Glutamatergic neuron (in vitro differentiated cells): ENCODE results near the gene ST6GALNAC3. TPM values are rescaled to one million over a fixed set of nuclear protein-coding genes. Genes with fewer than 3 reads are reported as not detected.

Experiments used
- DNase-seq: peaks from one replicate; pipeline ENCODE4 v3.0.0; 2022
- H3K27ac Mint-ChIP-seq: one replicate; pipeline ENCODE4 v1.8.0; 2020; ENCODE audit warnings: mild to moderate bottlenecking, mixed read lengths, inconsistent platforms; ENCODE audit not compliant: unreplicated experiment
- H3K27me3 Mint-ChIP-seq: one replicate; pipeline ENCODE4 v1.8.0; 2020; ENCODE audit warnings: mild to moderate bottlenecking, moderate library complexity, mixed read lengths, inconsistent platforms; ENCODE audit not compliant: unreplicated experiment
- H3K36me3 Mint-ChIP-seq: one replicate; pipeline ENCODE4 v1.8.0; 2020; ENCODE audit warnings: mild to moderate bottlenecking, mixed read lengths, inconsistent platforms; ENCODE audit not compliant: unreplicated experiment
- H3K4me1 Mint-ChIP-seq: one replicate; pipeline ENCODE4 v1.8.0; 2020; ENCODE audit warnings: mild to moderate bottlenecking, low read depth, mixed read lengths, inconsistent platforms; ENCODE audit not compliant: unreplicated experiment
- H3K4me3 Mint-ChIP-seq: one replicate; pipeline ENCODE4 v1.8.0; 2020; ENCODE audit warnings: mild to moderate bottlenecking, mixed read lengths, inconsistent platforms; ENCODE audit not compliant: unreplicated experiment
- H3K9me3 Mint-ChIP-seq: one replicate; pipeline ENCODE4 v1.8.0; 2020; ENCODE audit warnings: mild to moderate bottlenecking, moderate library complexity, mixed read lengths, inconsistent platforms; ENCODE audit not compliant: unreplicated experiment
- total RNA-seq: library from RNA; stranded (reverse); fragmentation: NEBNext Ultra II Directional; extraction: Animal tissue kit (Norgen Biotek cat#: 25700); gene quantifications from one replicate; pipeline ENCODE4 v1.2.1, GENCODE V29; 2021; ENCODE audit not compliant: unreplicated experiment
- TF ChIP-seq, protein P1 (sequence below): fragments of 200-600 bp; sonication (generic); IDR thresholded peaks from one replicate; pipeline ENCODE4 v1.5.0; 2021; ENCODE audit not compliant: partially characterized antibody, unreplicated experiment

Gene ST6GALNAC3
- total RNA-seq, 1 donor from 2014 or later, result 6.5 TPM

DNA sequence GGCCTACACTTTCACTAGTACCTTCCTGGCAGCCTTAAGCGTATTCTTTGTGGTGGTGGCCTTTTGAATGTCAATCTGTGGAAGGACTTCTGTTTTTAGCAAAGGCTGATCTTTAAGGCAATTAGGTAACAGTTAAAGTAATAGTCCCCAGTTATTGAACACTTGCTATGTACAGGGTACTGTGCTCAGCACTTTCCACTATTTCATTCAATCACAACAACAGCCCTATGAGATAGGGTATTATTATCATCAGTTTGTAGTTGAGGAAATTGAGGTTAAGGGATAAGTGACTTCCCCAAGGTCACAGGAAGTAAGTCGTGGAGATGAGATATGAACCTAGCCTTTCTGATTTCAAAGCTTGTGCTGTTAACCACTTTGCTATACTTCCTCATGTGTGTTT lies 185.7 kb downstream of the ST6GALNAC3 start:
- Mint-ChIP-seq H3K4me1 (peaks cover 8% of the 10 kb centered on the region), H3K36me3 (no peaks in the 10 kb centered on the region), H3K4me3 (no peak overlapping the region), H3K27ac (no peak overlapping the region), H3K27me3 (no peaks in the 10 kb centered on the region), H3K9me3 (no peaks in the 10 kb centered on the region)
- no peak for DNase-seq
- TF ChIP-seq, protein P1, sequence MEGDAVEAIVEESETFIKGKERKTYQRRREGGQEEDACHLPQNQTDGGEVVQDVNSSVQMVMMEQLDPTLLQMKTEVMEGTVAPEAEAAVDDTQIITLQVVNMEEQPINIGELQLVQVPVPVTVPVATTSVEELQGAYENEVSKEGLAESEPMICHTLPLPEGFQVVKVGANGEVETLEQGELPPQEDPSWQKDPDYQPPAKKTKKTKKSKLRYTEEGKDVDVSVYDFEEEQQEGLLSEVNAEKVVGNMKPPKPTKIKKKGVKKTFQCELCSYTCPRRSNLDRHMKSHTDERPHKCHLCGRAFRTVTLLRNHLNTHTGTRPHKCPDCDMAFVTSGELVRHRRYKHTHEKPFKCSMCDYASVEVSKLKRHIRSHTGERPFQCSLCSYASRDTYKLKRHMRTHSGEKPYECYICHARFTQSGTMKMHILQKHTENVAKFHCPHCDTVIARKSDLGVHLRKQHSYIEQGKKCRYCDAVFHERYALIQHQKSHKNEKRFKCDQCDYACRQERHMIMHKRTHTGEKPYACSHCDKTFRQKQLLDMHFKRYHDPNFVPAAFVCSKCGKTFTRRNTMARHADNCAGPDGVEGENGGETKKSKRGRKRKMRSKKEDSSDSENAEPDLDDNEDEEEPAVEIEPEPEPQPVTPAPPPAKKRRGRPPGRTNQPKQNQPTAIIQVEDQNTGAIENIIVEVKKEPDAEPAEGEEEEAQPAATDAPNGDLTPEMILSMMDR, result no peak

DNA sequence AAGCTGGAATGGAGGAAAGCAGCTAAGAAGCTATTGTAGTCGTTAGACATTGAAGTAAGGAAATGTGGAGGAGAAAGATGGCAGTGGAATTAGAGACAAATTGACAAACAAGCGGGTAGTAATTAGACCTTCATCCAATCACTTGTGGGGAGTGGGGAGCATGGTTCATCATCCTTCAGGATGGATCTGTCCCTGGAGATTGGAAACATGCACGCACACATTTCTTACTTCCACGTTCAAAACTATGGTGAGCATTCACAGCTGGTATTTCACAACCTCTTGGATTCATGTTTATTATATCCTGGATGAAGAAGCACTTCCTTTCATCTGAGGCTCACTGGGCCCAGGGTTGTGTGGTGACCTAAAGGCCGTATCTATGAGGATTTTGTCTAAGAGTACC lies 188.1 kb downstream of the ST6GALNAC3 start:
- peaks cover 1% of the 10 kb centered on the region for H3K9me3 Mint-ChIP-seq
- peaks cover 8% of the 10 kb centered on the region for H3K4me1 Mint-ChIP-seq
- no peak overlapping the region for H3K4me3 Mint-ChIP-seq
- H3K27ac Mint-ChIP-seq, result no peak overlapping the region
- no peak for DNase-seq
- no peaks in the 10 kb centered on the region for H3K27me3 Mint-ChIP-seq
- TF ChIP-seq, protein P1, result no peak
- no peaks in the 10 kb centered on the region for H3K36me3 Mint-ChIP-seq

DNA sequence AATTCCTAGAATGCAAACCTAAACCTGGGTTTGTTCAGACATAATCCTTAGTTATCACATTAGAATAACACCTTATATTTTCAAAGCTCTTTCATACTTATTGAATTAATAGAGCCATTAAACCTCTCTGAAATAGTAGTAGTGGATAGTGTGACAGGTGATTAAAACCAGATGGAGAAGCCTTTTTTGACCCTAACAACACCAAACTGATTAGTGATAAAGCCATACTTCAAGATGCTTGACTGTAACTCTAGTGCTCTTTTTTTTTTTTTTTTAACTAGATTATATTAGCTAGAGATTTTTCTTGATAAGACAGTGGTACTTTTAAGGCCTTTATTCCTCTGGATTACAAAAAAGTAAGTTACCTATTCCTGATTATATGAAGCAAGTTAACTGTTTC lies 190.1 kb downstream of the ST6GALNAC3 start:
- Mint-ChIP-seq H3K27me3 (no peaks in the 10 kb centered on the region), H3K4me3 (no peak overlapping the region)
- no peak for DNase-seq

DNA sequence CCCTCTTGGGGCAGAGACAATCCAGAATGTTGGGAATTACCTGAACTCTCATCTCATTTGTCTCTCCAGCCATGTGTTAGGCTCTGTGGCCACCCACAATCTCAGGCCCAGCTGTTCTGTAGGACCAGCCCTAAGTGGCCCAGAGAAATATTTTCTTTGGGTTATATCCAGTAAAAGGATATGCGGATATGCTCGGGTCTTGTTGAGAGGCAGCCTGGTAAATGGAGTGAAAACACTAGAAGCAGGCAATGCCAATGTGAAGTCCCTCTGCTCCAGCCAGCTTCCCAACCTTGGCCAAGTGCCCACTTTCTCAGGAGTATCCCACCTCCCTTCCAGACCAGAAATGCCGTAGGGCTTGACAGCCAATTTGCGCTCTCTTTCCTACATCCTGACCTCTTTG lies 192.2 kb downstream of the ST6GALNAC3 start:
- peaks cover 5% of the 10 kb centered on the region for H3K9me3 Mint-ChIP-seq
- no peak overlapping the region for H3K27ac Mint-ChIP-seq
- no peaks in the 10 kb centered on the region for H3K27me3 Mint-ChIP-seq
- TF ChIP-seq, protein P1, result no peak
- DNase-seq, result no peak
- H3K4me3 Mint-ChIP-seq, result no peak overlapping the region
- peaks cover 7% of the 10 kb centered on the region for H3K4me1 Mint-ChIP-seq
- H3K36me3 Mint-ChIP-seq, result no peaks in the 10 kb centered on the region

More for the DNA sequence above, 190.1 kb downstream of the ST6GALNAC3 start:
- Mint-ChIP-seq H3K27ac (no peak overlapping the region), H3K4me1 (peaks cover 7% of the 10 kb centered on the region), H3K36me3 (no peaks in the 10 kb centered on the region), H3K9me3 (peaks cover 2% of the 10 kb centered on the region)
- TF ChIP-seq, protein P1, result no peak

DNA sequence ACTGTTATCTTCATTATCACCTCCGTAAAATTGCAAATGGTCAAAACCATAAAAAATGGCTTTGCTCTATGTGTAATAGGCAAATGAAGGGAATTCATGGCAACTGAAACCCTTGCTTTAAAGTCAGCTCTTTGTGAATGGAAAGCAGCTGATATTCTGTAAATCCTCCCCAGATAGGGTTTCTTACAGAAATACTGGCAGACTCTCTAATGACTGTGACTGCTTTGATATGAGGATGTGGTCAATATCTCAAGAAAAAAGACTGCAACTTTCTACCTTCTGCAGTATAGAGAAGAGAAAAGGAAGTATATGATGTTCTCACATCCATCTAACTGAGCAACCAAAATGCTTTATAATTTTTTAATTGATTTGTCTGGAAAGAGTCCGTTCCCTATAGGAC lies 193.1 kb downstream of the ST6GALNAC3 start:
- H3K4me3 Mint-ChIP-seq, result no peak overlapping the region
- no peak for DNase-seq
- H3K36me3 Mint-ChIP-seq, result no peaks in the 10 kb centered on the region
- TF ChIP-seq, protein P1, result no peak
- H3K27me3 Mint-ChIP-seq, result no peaks in the 10 kb centered on the region
- H3K27ac Mint-ChIP-seq, result no peak overlapping the region
- peaks cover 5% of the 10 kb centered on the region for H3K9me3 Mint-ChIP-seq
- H3K4me1 Mint-ChIP-seq, result peaks cover 7% of the 10 kb centered on the region
